Iris pigment epithelial cell (primary cell): ENCODE measurements around the gene TMED6.
"Not testable (repeated sequence)": the region's sequence is repeated elsewhere in the genome, so short reads cannot be mapped to it uniquely, and the experiment has no call there.

Source experiments
- DNase-seq: peaks from one replicate; pipeline ENCODE4 v3.0.0-alpha.2; 2011; ENCODE audit warnings: low read depth

TMED6 gene

GRCh38 chr16:69360070-69360469 is 8.5 kb upstream of the TMED6 start:
- not testable (repeated sequence) for DNase-seq

DNA sequence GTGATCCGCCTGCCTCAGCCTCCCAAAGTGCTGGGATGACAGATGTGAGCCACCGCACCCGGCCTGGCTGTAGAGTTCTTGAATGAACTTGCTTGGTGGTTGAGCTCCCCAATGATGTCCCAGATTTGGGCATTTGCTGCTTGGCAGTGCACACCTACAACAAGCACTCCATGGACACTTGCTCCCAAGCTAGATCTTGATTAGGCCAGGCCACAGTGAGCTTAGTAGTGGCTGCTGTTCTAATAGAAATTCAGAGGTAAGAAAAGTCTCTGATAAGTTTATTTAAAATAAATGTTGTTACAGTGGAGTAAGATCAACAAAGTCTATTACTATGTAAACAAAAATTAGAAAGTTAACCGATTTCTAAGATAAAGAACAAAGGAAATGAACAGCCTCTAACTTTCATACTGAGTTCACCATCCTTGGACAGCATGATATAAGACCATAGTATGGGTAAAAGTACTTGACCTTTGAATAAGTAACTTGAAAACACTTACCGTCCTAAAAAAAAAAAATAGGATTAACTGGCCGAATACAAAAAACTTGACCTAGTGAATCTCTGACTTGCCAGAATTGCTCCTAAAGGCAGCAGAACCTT is 951 bp downstream of the TMED6 start:
- no peak for DNase-seq

DNA sequence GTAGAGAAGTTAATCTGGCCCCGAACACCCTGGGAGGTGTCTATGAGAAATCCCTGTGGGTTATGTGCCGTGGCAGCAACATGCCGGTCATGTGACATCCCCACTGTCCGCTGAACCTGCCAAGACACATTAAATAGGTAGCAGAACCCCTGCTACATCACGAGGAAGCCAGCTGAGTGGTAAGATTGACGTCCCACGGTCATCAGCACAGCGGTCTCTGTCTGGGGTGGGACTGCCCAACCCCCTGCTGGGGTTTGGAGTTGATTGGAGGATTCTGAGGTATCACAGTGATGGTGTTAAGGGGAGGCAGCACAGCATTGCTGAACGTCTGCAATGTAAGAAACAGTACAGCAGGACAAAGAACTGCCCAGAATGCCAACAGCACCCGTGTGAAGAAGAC is 2.0 kb downstream of the TMED6 start:
- DNase-seq, result no peak

- no peak for DNase-seq
These were observed 3.4 kb downstream of the TMED6 start for GRCh38 chr16:69348222-69348621.

DNA sequence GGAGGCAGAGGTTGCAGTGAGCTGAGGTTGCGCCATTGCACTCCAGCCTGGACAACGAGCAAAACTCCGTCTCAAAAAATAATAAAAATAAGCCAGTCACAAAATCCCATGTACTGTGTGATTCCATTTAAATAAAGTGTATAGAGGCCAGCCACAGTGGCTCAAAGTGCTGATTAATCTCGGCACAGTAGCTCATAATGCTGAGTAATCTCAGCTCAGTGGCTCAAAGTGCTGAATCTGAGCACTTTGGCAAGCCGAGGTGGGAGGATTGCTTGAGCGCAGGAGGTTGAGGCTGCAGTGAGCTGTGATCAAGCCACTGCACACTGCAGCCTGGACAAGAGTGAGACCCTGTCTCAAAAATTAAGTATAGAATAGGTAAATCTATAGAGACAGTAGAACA is 4.9 kb downstream of the TMED6 start:
- no peak for DNase-seq

GRCh38 chr16:69345923-69346322 is 5.7 kb downstream of the TMED6 start:
- DNase-seq, result no peak

DNA sequence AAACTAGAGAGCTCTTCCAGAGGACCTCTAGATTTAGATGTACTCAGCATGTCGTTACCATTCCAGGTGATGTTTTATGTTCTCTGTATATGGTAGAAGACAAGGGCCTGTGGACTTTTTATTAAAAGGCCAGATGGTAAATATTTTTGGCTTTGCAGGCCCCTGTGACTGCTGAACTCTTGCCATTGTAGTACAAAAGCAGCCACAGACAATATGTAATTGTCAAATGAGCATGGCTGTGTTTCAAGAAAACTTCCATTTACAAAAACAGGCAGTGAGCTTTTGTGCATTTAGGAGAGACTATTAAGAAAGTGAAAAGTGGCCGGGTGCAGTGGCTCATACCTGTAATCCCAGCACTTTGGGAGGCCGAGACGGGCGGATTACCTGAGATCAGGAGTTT is 7.4 kb downstream of the TMED6 start:
- no peak for DNase-seq

GRCh38 chr16:69340095-69340644 is 11.4 kb downstream of the TMED6 start:
- DNase-seq, result peak; percentile 41

- DNase-seq, result peak; percentile 99
These were observed 12.1 kb downstream of the TMED6 start, which contains the start of the genes COG8 and NIP7 for GRCh38 chr16:69339289-69340094. Gene COG8 (minus strand): TSS chr16:69339564. CDS start chr16:69339552, 12 bp downstream. Gene NIP7 (plus strand): TSS chr16:69339772. CDS start chr16:69339830, 58 bp downstream.

GRCh38 chr16:69338557-69339288 is 12.9 kb downstream of the TMED6 start:
- DNase-seq, result no peak

GRCh38 chr16:69334696-69335095 is 16.9 kb downstream of the TMED6 start:
- DNase-seq, result no peak

DNA sequence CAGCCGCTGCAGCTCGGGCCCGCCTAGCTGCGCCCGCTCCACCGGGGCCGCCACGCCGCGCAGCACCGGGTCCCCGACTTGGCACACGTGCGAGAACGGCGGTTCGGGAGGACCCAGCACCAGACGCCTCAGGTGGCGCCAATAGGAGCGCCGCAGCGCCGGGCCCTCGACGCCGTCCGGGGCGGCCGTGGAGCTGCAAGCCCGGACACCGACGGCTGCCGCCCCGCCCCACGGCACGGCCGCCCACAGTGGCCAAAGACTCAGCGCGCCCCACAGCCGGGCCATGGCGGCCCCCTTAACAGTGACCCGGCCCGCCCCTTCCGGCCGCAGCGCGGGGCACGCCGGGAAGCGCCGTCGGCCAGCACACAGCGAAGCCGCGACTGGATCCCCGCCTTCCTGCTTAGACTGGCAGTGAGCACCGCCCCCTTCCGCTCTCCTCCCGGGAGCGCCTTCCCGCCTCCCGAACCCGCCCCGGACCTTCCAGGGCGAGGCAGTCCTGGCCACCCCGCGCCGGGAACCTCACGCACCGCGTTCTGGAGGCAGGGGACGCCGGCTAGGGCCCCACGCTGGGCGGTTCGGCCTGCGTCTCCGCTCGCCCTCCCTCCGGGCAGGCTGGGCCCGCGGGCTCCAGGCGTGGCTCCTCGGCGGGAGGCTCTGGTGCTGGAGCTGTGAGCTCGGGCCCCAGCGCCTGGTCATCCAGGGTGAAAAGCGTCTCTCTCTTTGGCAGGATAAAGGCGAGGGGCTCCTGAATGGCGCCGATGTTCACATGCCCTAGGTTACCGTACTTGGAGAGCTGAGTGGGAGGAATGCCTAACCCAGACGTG is 21.1 kb downstream of the TMED6 start, which contains the start of gene PDF:
Gene PDF (minus strand): TSS at position 303 of the 824 bp plus-strand sequence. CDS start 18 bp downstream, at position 285.
- DNase-seq, result peak; percentile 94

GRCh38 chr16:69329369-69330285 is 22.0 kb downstream of the TMED6 start:
- peak; percentile 34 for DNase-seq

GRCh38 chr16:69328854-69329316 is 22.7 kb downstream of the TMED6 start:
- DNase-seq, result peak; percentile 42

GRCh38 chr16:69327585-69328310 is 23.8 kb downstream of the TMED6 start:
- no peak for DNase-seq

- DNase-seq, result no peak
These were observed 25.3 kb downstream of the TMED6 start for GRCh38 chr16:69326172-69326873.

GRCh38 chr16:69325784-69326171 is 25.8 kb downstream of the TMED6 start:
- DNase-seq, result no peak

DNA sequence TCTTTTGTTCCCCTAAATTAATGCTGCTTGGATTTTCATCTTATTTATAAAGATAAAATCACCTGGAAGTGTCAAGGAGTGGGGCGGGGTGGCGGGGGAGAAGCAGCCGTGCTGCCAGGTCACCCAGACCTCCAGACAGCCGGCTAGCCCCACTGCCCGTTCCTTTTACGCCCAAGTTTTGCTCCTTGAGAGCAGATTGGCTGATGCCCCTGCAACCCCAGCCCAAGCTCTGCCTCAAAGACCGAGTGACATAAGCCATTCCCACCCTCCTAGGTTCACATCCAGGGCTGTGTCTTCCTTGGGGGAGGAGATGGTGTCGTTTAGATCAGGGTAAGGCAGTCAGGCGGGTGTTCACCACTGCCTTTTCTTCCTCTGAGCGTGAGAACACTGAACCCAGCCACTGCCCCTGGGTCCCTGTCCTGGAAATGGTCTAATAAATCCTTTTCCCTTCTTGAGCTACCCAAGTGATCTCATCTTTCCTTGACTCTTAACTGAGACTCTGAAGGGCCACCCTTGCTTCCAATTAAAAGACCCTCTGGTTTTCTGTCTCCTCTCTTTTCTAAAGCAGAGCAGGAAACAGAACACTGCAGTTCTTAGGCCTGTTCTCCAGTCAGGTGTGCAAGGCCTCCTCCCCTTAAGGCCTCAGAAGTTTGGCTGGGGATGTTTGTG is 26.9 kb downstream of the TMED6 start:
- no peak for DNase-seq
